Stimulated activated CD4-positive, alpha-beta T cell treated with anti-CD3 and anti-CD28 coated beads, Interleukin-1b, Interleukin-23, amount 100 ng/mL, for 1 hour (primary cell): ENCODE results near the gene LSM3.

Experiments used
- DNase-seq, 2 donors: peaks; one replicate each; pipeline ENCODE4 v3.0.0-alpha.2; 2020; ENCODE audit warnings: low read depth in 2 of 2

LSM3 gene

GRCh38 chr3:14240366-14240765, 61.7 kb downstream of the LSM3 start:
- DNase-seq = no peak

DNA sequence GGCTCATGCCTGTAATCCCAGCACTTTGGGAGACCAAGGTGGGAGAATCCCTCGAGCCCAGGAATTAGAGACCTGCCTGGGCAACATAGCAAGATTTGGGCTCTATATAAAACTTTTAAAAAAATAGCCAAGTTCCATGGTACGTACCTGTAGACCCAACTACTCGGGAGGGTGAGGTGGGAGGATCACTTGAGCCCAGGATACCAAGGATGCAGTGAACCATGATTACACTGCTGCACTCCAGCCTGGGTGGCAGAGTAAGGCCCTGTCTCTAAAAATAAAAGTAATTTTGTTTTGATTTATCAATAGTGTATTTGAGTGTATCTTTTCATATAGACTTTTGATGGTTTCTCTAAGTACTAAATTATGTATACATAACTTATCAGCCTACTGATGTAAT, 63.1 kb downstream of the LSM3 start:
- no peak for DNase-seq

- no peak for DNase-seq
Measured at GRCh38 chr3:14242490-14243311, 64.1 kb downstream of the LSM3 start.

- no peak for DNase-seq
Measured at GRCh38 chr3:14243782-14244181, 65.2 kb downstream of the LSM3 start.

DNA sequence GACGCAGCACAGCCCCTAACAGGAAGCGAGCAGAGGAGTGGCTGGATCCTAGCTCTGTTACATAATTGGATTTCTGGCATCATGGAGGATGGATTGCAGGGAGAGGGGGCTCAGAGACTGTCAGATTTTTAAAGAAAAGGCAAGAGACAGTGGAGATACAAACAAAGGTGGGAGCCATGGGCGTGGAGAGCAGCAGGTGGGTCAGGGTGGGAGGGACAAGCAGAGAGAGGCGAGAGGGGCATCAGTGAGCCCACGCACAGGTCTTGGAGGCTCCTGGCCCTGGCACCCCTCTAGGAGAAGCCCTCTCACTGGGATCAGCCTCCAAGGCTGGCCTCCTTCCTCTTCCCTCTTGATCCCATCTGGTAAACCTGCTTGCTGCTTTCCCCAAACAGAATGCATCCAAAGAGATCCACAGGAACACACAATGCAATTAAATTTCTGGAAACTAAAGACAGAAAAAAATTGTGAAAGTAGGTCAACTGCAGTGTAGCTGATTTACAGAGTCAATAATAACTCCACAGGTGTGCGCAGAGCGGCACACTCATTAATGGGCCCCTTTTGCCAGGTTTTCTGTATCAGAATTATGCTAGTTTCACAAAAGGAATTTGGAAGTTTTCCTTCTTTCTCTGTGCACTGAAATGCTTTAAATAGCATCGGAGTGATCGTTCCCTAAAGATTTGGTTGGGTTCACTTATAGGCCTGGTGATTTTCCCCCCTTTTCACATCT, 66.1 kb downstream of the LSM3 start:
- no peak for DNase-seq

GRCh38 chr3:14245248-14245639, 66.6 kb downstream of the LSM3 start:
- no peak for DNase-seq

DNA sequence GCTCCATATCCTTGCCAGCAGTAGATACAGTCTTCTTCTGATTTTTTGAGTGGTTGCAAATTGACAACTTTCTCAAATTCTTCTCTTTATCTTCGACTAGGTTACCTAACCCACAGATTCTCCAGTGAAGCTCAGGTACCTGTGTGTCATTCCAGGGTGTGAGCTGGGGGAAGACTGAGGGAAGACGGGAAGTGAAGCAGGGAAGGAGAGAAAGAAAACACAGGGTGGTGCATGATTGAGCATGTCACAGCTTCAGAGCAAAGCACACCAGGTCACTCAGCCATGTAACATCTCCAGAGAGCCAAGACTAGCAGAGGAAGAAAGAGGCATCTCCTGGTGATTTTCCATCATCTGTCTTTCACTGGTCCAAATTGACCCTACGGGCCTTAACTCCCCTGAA, 67.2 kb downstream of the LSM3 start:
- no peak for DNase-seq

DNA sequence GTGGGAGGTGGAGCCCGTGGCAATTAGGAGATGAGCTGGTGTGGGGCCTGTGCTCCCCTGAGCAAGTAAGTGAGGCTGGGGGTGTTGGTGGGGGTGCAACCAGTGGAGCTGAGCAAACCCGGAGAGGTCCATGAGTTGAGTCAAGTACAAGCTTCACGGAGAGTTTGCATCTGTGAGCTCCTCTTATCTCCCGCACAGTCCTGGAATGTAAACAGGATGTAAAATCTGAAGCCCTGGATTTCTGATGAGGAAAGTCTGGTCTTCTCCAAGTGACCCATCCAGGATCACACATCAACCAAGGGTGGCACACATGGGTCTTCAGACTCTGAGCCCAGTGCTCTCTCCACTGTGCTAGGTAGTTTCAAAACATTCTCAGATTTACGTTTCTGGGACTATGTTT, 67.8 kb downstream of the LSM3 start:
- DNase-seq = no peak

GRCh38 chr3:14248477-14248848, 69.8 kb downstream of the LSM3 start:
- no peak for DNase-seq

DNA sequence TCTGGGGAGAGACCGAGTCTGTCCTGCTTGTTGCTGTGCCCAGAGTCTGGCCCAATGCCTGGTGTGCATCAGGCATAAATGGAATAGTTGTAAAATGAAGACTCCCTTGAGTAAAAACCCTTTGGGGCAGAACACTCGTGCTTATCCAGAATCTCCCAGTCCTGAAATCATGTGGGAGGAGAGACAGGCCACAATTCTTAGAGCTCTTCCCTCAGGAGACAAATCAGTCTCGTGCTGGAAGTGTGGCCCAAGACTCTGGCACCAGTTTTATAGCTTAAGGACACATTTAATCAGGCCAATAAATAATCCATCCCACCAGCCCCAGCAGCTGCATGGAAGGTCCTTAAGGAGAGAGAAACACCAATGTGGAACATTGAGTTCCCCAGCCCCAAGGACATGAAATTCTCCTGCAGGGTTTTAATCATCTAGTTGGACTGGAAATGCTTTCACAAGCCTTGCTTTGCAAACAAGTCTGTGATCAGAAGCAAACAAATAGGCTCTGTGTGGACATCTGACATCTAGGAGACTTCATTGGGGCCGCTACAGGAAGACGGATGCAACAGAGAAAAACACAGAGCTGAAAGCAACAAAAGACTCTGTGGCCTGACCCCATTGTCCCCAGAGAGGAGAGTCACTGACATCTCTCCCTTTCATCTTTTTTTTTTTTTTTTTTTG, 70.4 kb downstream of the LSM3 start:
- DNase-seq = no peak
